ENCODE data around the gene AURKA. TPM values are rescaled to one million over a fixed set of nuclear protein-coding genes. Genes with fewer than 3 reads are reported as not detected.
A peak's percentile ranks its signal among the peaks of the same experiment; 100 is the strongest.

AURKA gene
- total RNA-seq, 1 experiment from 2014 or later, result 139 TPM

GRCh38 chr20:56429502-56429901, 37.5 kb upstream of the AURKA start:
- H3K9me2 ChIP-seq (replicated peaks; ENCODE audit: low read length), result no peaks in the 10 kb centered on the region
- no peak overlapping the region for H3K9ac ChIP-seq (ENCODE audit: low read length)
- H3K4me1 ChIP-seq (ENCODE audit: insufficient read depth, low read length), result no peaks in the 10 kb centered on the region
- no peak overlapping the region for H3K27ac ChIP-seq (ENCODE audit: low read length)
- TF ChIP-seq EZH2phosphoT487 (IDR thresholded peaks at IDR 0.05; ENCODE audit: borderline replicate concordance, low read length), result no peak
- TF ChIP-seq EZH2 (IDR thresholded peaks at IDR 0.05; ENCODE audit: low read length, unreplicated experiment), result no peak
- TF ChIP-seq, protein P1, sequence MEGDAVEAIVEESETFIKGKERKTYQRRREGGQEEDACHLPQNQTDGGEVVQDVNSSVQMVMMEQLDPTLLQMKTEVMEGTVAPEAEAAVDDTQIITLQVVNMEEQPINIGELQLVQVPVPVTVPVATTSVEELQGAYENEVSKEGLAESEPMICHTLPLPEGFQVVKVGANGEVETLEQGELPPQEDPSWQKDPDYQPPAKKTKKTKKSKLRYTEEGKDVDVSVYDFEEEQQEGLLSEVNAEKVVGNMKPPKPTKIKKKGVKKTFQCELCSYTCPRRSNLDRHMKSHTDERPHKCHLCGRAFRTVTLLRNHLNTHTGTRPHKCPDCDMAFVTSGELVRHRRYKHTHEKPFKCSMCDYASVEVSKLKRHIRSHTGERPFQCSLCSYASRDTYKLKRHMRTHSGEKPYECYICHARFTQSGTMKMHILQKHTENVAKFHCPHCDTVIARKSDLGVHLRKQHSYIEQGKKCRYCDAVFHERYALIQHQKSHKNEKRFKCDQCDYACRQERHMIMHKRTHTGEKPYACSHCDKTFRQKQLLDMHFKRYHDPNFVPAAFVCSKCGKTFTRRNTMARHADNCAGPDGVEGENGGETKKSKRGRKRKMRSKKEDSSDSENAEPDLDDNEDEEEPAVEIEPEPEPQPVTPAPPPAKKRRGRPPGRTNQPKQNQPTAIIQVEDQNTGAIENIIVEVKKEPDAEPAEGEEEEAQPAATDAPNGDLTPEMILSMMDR (conservative IDR thresholded peaks at IDR 0.05; ENCODE audit: low read depth, low read length), result no peak
- BruUV-seq (replicated peaks), result no TSS peak
- H3K4me2 ChIP-seq (ENCODE audit: low read length), result no peak overlapping the region
- intact Hi-C loops (cut with micrococcal nuclease), result no loop called here
- no peaks in the 10 kb centered on the region for H4K20me1 ChIP-seq (ENCODE audit: low read length)
- no peaks in the 10 kb centered on the region for H3K27me3 ChIP-seq (ENCODE audit: low read length)
- no peaks in the 10 kb centered on the region for H3K9me3 ChIP-seq (ENCODE audit: low read length)
- ATAC-seq (no peak), DNase-seq (no peak)
- H3K4me3 ChIP-seq (ENCODE audit: low read length), result no peak overlapping the region
- H3F3A ChIP-seq (ENCODE audit: low read length, unreplicated experiment), result no peaks in the 10 kb centered on the region
- H3K79me2 ChIP-seq (ENCODE audit: low read length), result no peaks in the 10 kb centered on the region
- H3K36me3 ChIP-seq (ENCODE audit: low read depth, low read length), result no peaks in the 10 kb centered on the region
- POLR2A ChIA-PET (ENCODE audit: unreplicated experiment), result no interaction called here
- CTCF ChIA-PET, result no interaction called here
- peak overlapping the region; percentile 23; the same call in 1 of the 2 replicates for H2AFZ ChIP-seq (ENCODE audit: low read length)

- no peak overlapping the region for H3K9ac ChIP-seq (ENCODE audit: low read length)
- CTCF ChIA-PET, result no interaction called here
Measured at GRCh38 chr20:56428881-56429280, 36.9 kb upstream of the AURKA start.

DNA sequence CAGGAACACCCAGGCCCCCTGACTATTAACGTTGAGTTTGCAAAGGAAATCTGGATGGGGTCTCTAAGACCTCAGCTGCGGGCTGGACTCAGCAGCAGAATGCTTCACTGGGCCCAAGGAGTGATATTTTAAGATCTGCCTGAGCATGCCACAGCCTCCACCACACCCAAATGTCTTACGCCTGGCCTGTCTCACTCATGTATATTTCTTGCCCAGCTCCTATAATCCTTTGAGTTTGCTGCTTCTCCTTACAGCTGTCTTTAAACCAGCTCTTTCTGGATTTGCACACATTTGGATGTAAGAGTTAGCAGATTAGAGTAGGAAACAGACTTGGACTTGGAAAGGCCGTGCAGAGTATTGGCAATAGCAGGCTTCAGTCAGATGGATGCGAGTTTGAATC, 36.4 kb upstream of the AURKA start:
- Histone ChIP-seq H3K9ac (ENCODE audit: low read length) (no peak overlapping the region), H2AFZ (ENCODE audit: low read length) (no peak overlapping the region), H3K79me2 (ENCODE audit: low read length) (no peaks in the 10 kb centered on the region), H4K20me1 (ENCODE audit: low read length) (no peaks in the 10 kb centered on the region), H3K4me2 (ENCODE audit: low read length) (no peak overlapping the region), H3K27ac (ENCODE audit: low read length) (no peak overlapping the region), H3K27me3 (ENCODE audit: low read length) (no peaks in the 10 kb centered on the region), H3K9me3 (ENCODE audit: low read length) (no peaks in the 10 kb centered on the region), H3K4me1 (ENCODE audit: insufficient read depth, low read length) (no peaks in the 10 kb centered on the region), H3F3A (ENCODE audit: low read length, unreplicated experiment) (no peaks in the 10 kb centered on the region), H3K9me2 (replicated peaks; ENCODE audit: low read length) (no peaks in the 10 kb centered on the region), H3K36me3 (ENCODE audit: low read depth, low read length) (no peaks in the 10 kb centered on the region), H3K4me3 (ENCODE audit: low read length) (no peak overlapping the region)
- ATAC-seq, result no peak
- TF ChIP-seq, protein P1 (conservative IDR thresholded peaks at IDR 0.05; ENCODE audit: low read depth, low read length), result no peak
- TF ChIP-seq EZH2 (IDR thresholded peaks at IDR 0.05; ENCODE audit: low read length, unreplicated experiment) (no peak), EZH2phosphoT487 (IDR thresholded peaks at IDR 0.05; ENCODE audit: borderline replicate concordance, low read length) (no peak)
- CTCF ChIA-PET, result no interaction called here
- DNase-seq, result no peak
- POLR2A ChIA-PET (ENCODE audit: unreplicated experiment), result no interaction called here
- intact Hi-C loops (cut with micrococcal nuclease), result no loop called here
- no TSS peak for BruUV-seq (replicated peaks)

More at GRCh38 chr20:56428881-56429280, 36.9 kb upstream of the AURKA start:
- Histone ChIP-seq H2AFZ (ENCODE audit: low read length) (no peak overlapping the region), H3K4me2 (ENCODE audit: low read length) (no peak overlapping the region), H3K27me3 (ENCODE audit: low read length) (no peaks in the 10 kb centered on the region), H3K27ac (ENCODE audit: low read length) (no peak overlapping the region), H4K20me1 (ENCODE audit: low read length) (no peaks in the 10 kb centered on the region), H3K4me1 (ENCODE audit: insufficient read depth, low read length) (no peaks in the 10 kb centered on the region), H3K4me3 (ENCODE audit: low read length) (no peak overlapping the region), H3K9me3 (ENCODE audit: low read length) (no peaks in the 10 kb centered on the region), H3F3A (ENCODE audit: low read length, unreplicated experiment) (no peaks in the 10 kb centered on the region), H3K36me3 (ENCODE audit: low read depth, low read length) (no peaks in the 10 kb centered on the region), H3K79me2 (ENCODE audit: low read length) (no peaks in the 10 kb centered on the region), H3K9me2 (replicated peaks; ENCODE audit: low read length) (no peaks in the 10 kb centered on the region)
- no TSS peak for BruUV-seq (replicated peaks)
- DNase-seq (no peak), ATAC-seq (no peak)
- intact Hi-C loops (cut with micrococcal nuclease), result no loop called here
- POLR2A ChIA-PET (ENCODE audit: unreplicated experiment), result no interaction called here
- TF ChIP-seq EZH2 (IDR thresholded peaks at IDR 0.05; ENCODE audit: low read length, unreplicated experiment) (no peak), EZH2phosphoT487 (IDR thresholded peaks at IDR 0.05; ENCODE audit: borderline replicate concordance, low read length) (no peak)
- TF ChIP-seq, protein P1 (conservative IDR thresholded peaks at IDR 0.05; ENCODE audit: low read depth, low read length), result no peak
